Fibroblast of skin of scalp (primary cell): ENCODE results near the gene COL8A2.

ENCODE experiments used
- DNase-seq: peaks from one replicate; pipeline ENCODE4 v3.0.0-alpha.2; 2013

The COL8A2 gene

GRCh38 chr1:36135330-36135667 lies 10.3 kb upstream of the COL8A2 start:
- no peak for DNase-seq

- DNase-seq: peak; percentile 85
Measured at GRCh38 chr1:36134505-36135329, 9.7 kb upstream of the COL8A2 start.

GRCh38 chr1:36134031-36134430 lies 9.0 kb upstream of the COL8A2 start:
- no peak for DNase-seq

GRCh38 chr1:36133484-36133883 lies 8.5 kb upstream of the COL8A2 start:
- peak; percentile 95 for DNase-seq

- DNase-seq: no peak
Measured at GRCh38 chr1:36132029-36132428, 7.0 kb upstream of the COL8A2 start.

GRCh38 chr1:36128905-36129206 lies 3.8 kb upstream of the COL8A2 start:
- DNase-seq: no peak

GRCh38 chr1:36128126-36128904 lies 3.3 kb upstream of the COL8A2 start:
- peak; percentile 46 for DNase-seq

GRCh38 chr1:36126797-36127500 lies 1.9 kb upstream of the COL8A2 start:
- DNase-seq: no peak

- no peak for DNase-seq
Measured at GRCh38 chr1:36126005-36126716, 1.1 kb upstream of the COL8A2 start.

- DNase-seq: no peak
Measured at GRCh38 chr1:36124404-36125128, 456 bp downstream of the COL8A2 start.

GRCh38 chr1:36123356-36123755 lies 1.7 kb downstream of the COL8A2 start:
- DNase-seq: peak; percentile 66

GRCh38 chr1:36122062-36123030 lies 2.7 kb downstream of the COL8A2 start:
- DNase-seq: no peak

GRCh38 chr1:36119456-36119855 lies 5.6 kb downstream of the COL8A2 start:
- DNase-seq: peak; percentile 68

- no peak for DNase-seq
Measured at GRCh38 chr1:36118447-36119204, 6.4 kb downstream of the COL8A2 start.

- DNase-seq: no peak
Measured at GRCh38 chr1:36116901-36117300, 8.1 kb downstream of the COL8A2 start.

GRCh38 chr1:36115931-36116330 lies 9.1 kb downstream of the COL8A2 start:
- DNase-seq: peak; percentile 85

- peak; percentile 96 for DNase-seq
Measured at GRCh38 chr1:36115200-36115669, 9.8 kb downstream of the COL8A2 start.

- DNase-seq: no peak
Measured at GRCh38 chr1:36114371-36114770, 10.7 kb downstream of the COL8A2 start.

GRCh38 chr1:36112823-36113222 lies 12.2 kb downstream of the COL8A2 start:
- DNase-seq: no peak

GRCh38 chr1:36111151-36111550 lies 13.9 kb downstream of the COL8A2 start:
- DNase-seq: no peak
